ENCODE data around the gene PHF20.
"Not testable (repeated sequence)": the region's sequence is repeated elsewhere in the genome, so short reads cannot be mapped to it uniquely, and the experiment has no call there.

GRCh38 chr20:35901230-35901629, 129.4 kb downstream of the PHF20 start:
- TF ChIP-seq EZH2 (optimal IDR thresholded peaks at IDR 0.05; ENCODE audit: low read depth, low read length); EZH2phosphoT487 (IDR thresholded peaks at IDR 0.05; ENCODE audit: low read length): not testable (repeated sequence)
- TF ChIP-seq, protein P1, sequence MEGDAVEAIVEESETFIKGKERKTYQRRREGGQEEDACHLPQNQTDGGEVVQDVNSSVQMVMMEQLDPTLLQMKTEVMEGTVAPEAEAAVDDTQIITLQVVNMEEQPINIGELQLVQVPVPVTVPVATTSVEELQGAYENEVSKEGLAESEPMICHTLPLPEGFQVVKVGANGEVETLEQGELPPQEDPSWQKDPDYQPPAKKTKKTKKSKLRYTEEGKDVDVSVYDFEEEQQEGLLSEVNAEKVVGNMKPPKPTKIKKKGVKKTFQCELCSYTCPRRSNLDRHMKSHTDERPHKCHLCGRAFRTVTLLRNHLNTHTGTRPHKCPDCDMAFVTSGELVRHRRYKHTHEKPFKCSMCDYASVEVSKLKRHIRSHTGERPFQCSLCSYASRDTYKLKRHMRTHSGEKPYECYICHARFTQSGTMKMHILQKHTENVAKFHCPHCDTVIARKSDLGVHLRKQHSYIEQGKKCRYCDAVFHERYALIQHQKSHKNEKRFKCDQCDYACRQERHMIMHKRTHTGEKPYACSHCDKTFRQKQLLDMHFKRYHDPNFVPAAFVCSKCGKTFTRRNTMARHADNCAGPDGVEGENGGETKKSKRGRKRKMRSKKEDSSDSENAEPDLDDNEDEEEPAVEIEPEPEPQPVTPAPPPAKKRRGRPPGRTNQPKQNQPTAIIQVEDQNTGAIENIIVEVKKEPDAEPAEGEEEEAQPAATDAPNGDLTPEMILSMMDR (IDR thresholded peaks at IDR 0.05; ENCODE audit: low read length): not testable (repeated sequence)
